ENCODE measurements around the gene NKAIN4.

DNA sequence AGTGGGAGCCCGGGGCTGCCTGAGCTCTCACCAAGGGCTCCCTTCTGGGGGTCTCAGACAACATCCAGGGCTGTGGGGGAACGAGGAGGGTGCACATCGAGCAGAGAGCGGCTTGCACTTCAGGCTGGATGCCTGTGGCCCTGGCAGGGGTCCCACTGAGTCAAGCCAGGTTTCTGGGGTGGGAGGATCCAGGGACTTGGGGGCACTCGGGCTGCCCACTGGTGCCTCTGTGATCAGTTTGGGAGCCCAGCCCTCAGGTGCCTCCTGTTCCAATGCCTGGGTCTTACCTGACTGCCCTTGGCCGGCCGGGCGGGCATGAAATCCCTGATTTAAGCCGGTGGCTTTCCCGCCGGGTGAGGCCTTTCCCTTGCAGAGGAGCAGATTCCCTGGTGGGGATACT is 39.2 kb upstream of the NKAIN4 start:
- TF ChIP-seq EZH2 (IDR thresholded peaks at IDR 0.05; ENCODE audit: borderline replicate concordance, low read length) (no peak), CTCF (conservative IDR thresholded peaks at IDR 0.05 in 1 of 2, IDR thresholded peaks at IDR 0.05 in 1 of 2; ENCODE audit: extremely low read depth in 1 of 2, insufficient read depth in 1 of 2, low read depth in 1 of 2, low read length in 2 of 2) (no peak)

All from mammary epithelial cell (primary cell).